ENCODE data around the gene MSANTD1. TPM values are rescaled to one million over a fixed set of nuclear protein-coding genes. Genes with fewer than 3 reads are reported as not detected.
A peak's percentile ranks its signal among the peaks of the same experiment; 100 is the strongest.

The MSANTD1 gene
- total and polyA plus RNA-seq, 2 of the 8 experiments (the other 6 are each of a cell fraction or from before 2014, with no cell fraction given): 0.23 to 0.45 TPM

DNA sequence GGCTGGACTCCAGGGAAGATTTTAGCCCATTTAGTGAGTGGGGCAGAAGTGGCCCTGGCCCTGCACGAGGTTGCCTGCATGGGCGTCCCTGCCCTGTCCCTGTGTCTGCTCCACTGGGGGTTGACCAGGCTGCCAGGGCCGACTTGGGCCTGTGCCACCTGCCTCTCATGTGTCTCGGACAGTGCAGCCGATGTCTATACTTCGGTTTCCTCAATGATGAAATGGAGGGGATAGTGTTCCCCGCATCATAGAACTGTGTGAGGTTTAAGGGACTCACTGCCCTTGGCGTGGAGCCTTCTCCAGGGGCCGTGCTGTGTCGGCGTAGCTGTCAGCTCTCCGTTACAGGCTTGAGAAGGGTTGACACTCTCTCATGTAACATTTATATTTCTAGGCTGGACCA, 27.0 kb upstream of the MSANTD1 start:
- no peak overlapping the region for H3K14ac ChIP-seq (ENCODE audit: insufficient read length)
- DNase-seq (ENCODE audit: low read depth in 1 of 2, low spot score in 2 of 2) (no peak), FAIRE-seq (no peak)
- H3K18ac ChIP-seq (ENCODE audit: extremely low read depth, low read length): no peak overlapping the region
- no peak overlapping the region for H3K4me3 ChIP-seq (ENCODE audit: extremely low read depth in 1 of 4, insufficient read depth in 2 of 4, low read depth in 3 of 4, low read length in 4 of 4)
- no peak overlapping the region for H4K91ac ChIP-seq (replicated peaks; ENCODE audit: insufficient read length, low read length)
- H2BK120ac ChIP-seq (replicated peaks; ENCODE audit: low read depth, low read length): no peak overlapping the region
- H2BK12ac ChIP-seq (ENCODE audit: low read depth, low read length): no peak overlapping the region
- no peaks in the 10 kb centered on the region for H3K9me3 ChIP-seq (ENCODE audit: insufficient read depth in 2 of 2, low read depth in 1 of 2, low read length in 1 of 2)
- no peak overlapping the region for H3K27ac ChIP-seq (ENCODE audit: low read depth, low read length)
- CTCF ChIA-PET (ENCODE audit: partially characterized antibody): interaction anchor here (1.6 to 2.7 kb wide), 2 partner anchors 11 kb away, joined by 5 to 9 read pairs; no protein-coding TSS in a partner anchor
- POLR2A ChIA-PET (ENCODE audit: partially characterized antibody): no interaction called here
- TF ChIP-seq ZNF274 (IDR thresholded peaks at IDR 0.05; ENCODE audit: borderline replicate concordance, extremely low read depth, low read length) (no peak), POU5F1 (IDR thresholded peaks at IDR 0.05; ENCODE audit: low read depth, low read length) (no peak), HDAC2 (IDR thresholded peaks at IDR 0.05; ENCODE audit: borderline replicate concordance in 1 of 2, low read depth in 2 of 2, low read length in 2 of 2) (no peak), BRCA1 (IDR thresholded peaks at IDR 0.05; ENCODE audit: low read depth, low read length) (no peak)
- H3K4me2 ChIP-seq (ENCODE audit: insufficient read depth in 1 of 2, low read depth in 2 of 2, low read length in 2 of 2): no peak overlapping the region
- H3K4me1 ChIP-seq (replicated peaks in 1 of 4; ENCODE audit: control insufficient read depth in 3 of 4, insufficient read depth in 4 of 4, low read length in 3 of 4): no peaks in the 10 kb centered on the region
- H2BK5ac ChIP-seq (ENCODE audit: low read depth, low read length): no peak overlapping the region
- peaks cover 3 to 7% of the 10 kb centered on the region in 2 experiments for H4K20me1 ChIP-seq (replicated peaks in 1 of 2; ENCODE audit: control insufficient read depth in 1 of 2, insufficient read depth in 2 of 2, low read length in 2 of 2)
- H2BK20ac ChIP-seq (ENCODE audit: low read length): no peak overlapping the region
- H3K56ac ChIP-seq (replicated peaks; ENCODE audit: insufficient read length, low read depth, low read length): no peak overlapping the region
- WGBS, 2 experiments (ENCODE audit: extremely low coverage in 1 of 2, insufficient coverage in 1 of 2, insufficient read length in 1 of 2, insufficient replicate concordance in 2 of 2, low coverage in 1 of 2, low lambda C conversion rate in 2 of 2, missing lambda C conversion rate in 1 of 2): 89% methylated on average over 12 of the region's 12 CpGs; no CpG with 5 or more reads in 1 of the 2 experiments
- no peaks in the 10 kb centered on the region for H3K79me1 ChIP-seq (ENCODE audit: low read depth, low read length)
- H4K8ac ChIP-seq (ENCODE audit: extremely low read depth, insufficient read depth, low read length): peak overlapping the region; percentile 12; the same call in 1 of the 2 replicates
- peaks cover 17 to 58% (median 43%) of the 10 kb centered on the region in 4 experiments; a peak in 7 of 8 replicates for H3K36me3 ChIP-seq (ENCODE audit: control insufficient read depth in 2 of 4, insufficient read depth in 4 of 4, low read length in 3 of 4)
- no peaks in the 10 kb centered on the region for H3K27me3 ChIP-seq (replicated peaks in 1 of 4; ENCODE audit: control insufficient read depth in 3 of 4, extremely low read depth in 1 of 4, insufficient read depth in 3 of 4, low read length in 3 of 4)
- H3K23ac ChIP-seq (ENCODE audit: insufficient read length): no peak overlapping the region
- H2AK5ac ChIP-seq (ENCODE audit: low read depth, low read length): no peak overlapping the region
- no peak overlapping the region for H4K5ac ChIP-seq (ENCODE audit: insufficient read length, low read depth, low read length)
- no peak overlapping the region for H2BK15ac ChIP-seq (ENCODE audit: low read length)
- H2AFZ ChIP-seq (ENCODE audit: low read length): no peak overlapping the region
- H3K9ac ChIP-seq (replicated peaks in 1 of 4; ENCODE audit: extremely low read depth in 1 of 4, low read depth in 3 of 4, low read length in 3 of 4): no peak overlapping the region
- no peaks in the 10 kb centered on the region for H3K79me2 ChIP-seq (ENCODE audit: control insufficient read depth in 1 of 2, insufficient read depth in 2 of 2, low read length in 2 of 2)
- no peaks in the 10 kb centered on the region for H3K23me2 ChIP-seq (ENCODE audit: low read depth, low read length)
- H3K4ac ChIP-seq (replicated peaks; ENCODE audit: insufficient read length, low read depth, low read length): no peak overlapping the region

Measured in H1 (cell line).